Natural killer cell (primary cell): ENCODE results near the gene RIC3. TPM values are rescaled to one million over a fixed set of nuclear protein-coding genes. Genes with fewer than 3 reads are reported as not detected.

Experiments
- ATAC-seq, 3 donors: fragments of 150-1000 bp in 2 of 3; fragments of 200-7000 bp in 1 of 3; cut with Tn5 transposase; 1 replicate in 1 of 3; 2 replicates in 2 of 3; pipeline ENCODE4 v1.10.0; 2021; ENCODE audit warnings: mild to moderate bottlenecking in 2 of 3, moderate library complexity in 2 of 3
- DNase-seq, 2 donors: peaks; one replicate each; pipeline versions ENCODE4 v3.0.0 to v3.0.0-alpha.2; 2013 to 2021; ENCODE audit warnings: mixed read lengths in 1 of 2
- H3K27ac ChIP-seq: one replicate; pipeline ENCODE4 v1.5.1; 2013; ENCODE audit warnings: mild to moderate bottlenecking, low read length
- H3K27me3 ChIP-seq: one replicate; pipeline ENCODE4 v1.6.1; 2013; ENCODE audit warnings: low read length; ENCODE audit not compliant: control insufficient read depth, insufficient read depth
- H3K36me3 ChIP-seq: one replicate; pipeline ENCODE4 v1.6.1; 2013; ENCODE audit warnings: low read length; ENCODE audit not compliant: control insufficient read depth, insufficient read depth
- H3K4me1 ChIP-seq: one replicate; pipeline ENCODE4 v1.6.1; 2013; ENCODE audit warnings: low read length; ENCODE audit not compliant: control insufficient read depth, insufficient read depth
- H3K4me3 ChIP-seq: one replicate; pipeline ENCODE4 v1.5.1; 2013; ENCODE audit warnings: low read length
- H3K9me3 ChIP-seq: one replicate; pipeline ENCODE4 v1.6.1; 2013; ENCODE audit warnings: low read length; ENCODE audit not compliant: control insufficient read depth, insufficient read depth
- H3K27ac Mint-ChIP-seq, 2 donors: one replicate each; pipeline ENCODE4 v1.8.0; 2022; ENCODE audit warnings: mild to moderate bottlenecking in 2 of 2, mixed read lengths in 2 of 2, moderate library complexity in 1 of 2
- H3K27me3 Mint-ChIP-seq, 2 donors: one replicate each; pipeline ENCODE4 v1.8.0; 2022; ENCODE audit warnings: low read depth in 2 of 2, mixed read lengths in 2 of 2
- H3K36me3 Mint-ChIP-seq: one replicate; pipeline ENCODE4 v1.8.0; 2022; ENCODE audit warnings: mixed read lengths
- H3K4me1 Mint-ChIP-seq, 2 donors: one replicate each; pipeline ENCODE4 v1.8.0; 2022; ENCODE audit warnings: mixed read lengths in 2 of 2
- H3K4me3 Mint-ChIP-seq: one replicate; pipeline ENCODE4 v1.8.0; 2022; ENCODE audit warnings: mild to moderate bottlenecking, moderate library complexity, mixed read lengths
- H3K9me3 Mint-ChIP-seq, 2 donors: one replicate each; pipeline ENCODE4 v1.8.0; 2022; ENCODE audit warnings: mixed read lengths in 2 of 2
- CTCF ChIP-seq: fragments of 200-600 bp; IDR thresholded peaks from one replicate; pipeline ENCODE4 v1.8.0; 2022; ENCODE audit warnings: antibody characterized with exemption
- WGBS: methylation state at CpG from one replicate; pipeline ENCODE4 v1.1.7; 2013; ENCODE audit warnings: missing lambda C conversion rate; ENCODE audit not compliant: insufficient coverage; 5-methylcytosine and 5-hydroxymethylcytosine counted together
- intact Hi-C: fragments of 100-400 bp; cut with micrococcal nuclease; formaldehyde crosslinking; loops from one replicate; pipeline ENCODE4 v1.14.2; 2022
- total RNA-seq, 4 donors: library from RNA; stranded (reverse); fragments of 120-200 nt in 1 of 4; gene quantifications; one replicate each; pipeline versions ENCODE4 v1.2.3 to v1.2.4, GENCODE V29; 2013 to 2022

RIC3 gene
- total RNA-seq, 3 donors from 2014 or later (not counting 1 experiment from before 2014, with no cell fraction given) = 3.5 to 4.7 (median 3.6) TPM

GRCh38 chr11:8060801-8061554 lies 107.8 kb downstream of the RIC3 start:
- Mint-ChIP-seq H3K27ac (no peak overlapping the region), H3K4me1 (no peaks in the 10 kb centered on the region), H3K9me3 (no peaks in the 10 kb centered on the region), H3K4me3 (no peak overlapping the region), H3K27me3 (peaks cover 0 to 6% of the 10 kb centered on the region in 2 donors), H3K36me3 (no peaks in the 10 kb centered on the region)
- H3K27me3 ChIP-seq = no peaks in the 10 kb centered on the region
- intact Hi-C loops = no loop called here
- H3K36me3 ChIP-seq = no peaks in the 10 kb centered on the region
- no peak overlapping the region for H3K4me3 ChIP-seq
- no peak overlapping the region for H3K27ac ChIP-seq
- DNase-seq (no peak), ATAC-seq (no peak)
- 88% methylated on average over 12 of the region's 12 CpGs for whole genome bisulfite sequencing
- TF ChIP-seq CTCF = no peak
- no peaks in the 10 kb centered on the region for H3K4me1 ChIP-seq
- no peaks in the 10 kb centered on the region for H3K9me3 ChIP-seq

GRCh38 chr11:8060146-8060719 lies 108.6 kb downstream of the RIC3 start:
- no peaks in the 10 kb centered on the region for H3K9me3 Mint-ChIP-seq
- Histone ChIP-seq H3K36me3 (no peaks in the 10 kb centered on the region), H3K27me3 (no peaks in the 10 kb centered on the region), H3K27ac (no peak overlapping the region), H3K4me3 (no peak overlapping the region), H3K9me3 (no peaks in the 10 kb centered on the region), H3K4me1 (no peaks in the 10 kb centered on the region)
- H3K4me3 Mint-ChIP-seq = no peak overlapping the region
- peaks cover 0 to 6% of the 10 kb centered on the region in 2 donors for H3K27me3 Mint-ChIP-seq
- intact Hi-C loops = no loop called here
- 79% methylated on average over 3 of the region's 3 CpGs for WGBS
- TF ChIP-seq CTCF = no peak
- no peaks in the 10 kb centered on the region for H3K4me1 Mint-ChIP-seq
- H3K36me3 Mint-ChIP-seq = no peaks in the 10 kb centered on the region
- ATAC-seq (no peak), DNase-seq (no peak)
- H3K27ac Mint-ChIP-seq = no peak overlapping the region

GRCh38 chr11:8059571-8060011 lies 109.2 kb downstream of the RIC3 start:
- H3K27ac ChIP-seq = no peak overlapping the region
- 72% methylated on average over 10 of the region's 10 CpGs for WGBS
- H3K36me3 ChIP-seq = no peaks in the 10 kb centered on the region
- no peaks in the 10 kb centered on the region for H3K4me1 Mint-ChIP-seq
- intact Hi-C loops = no loop called here
- no peaks in the 10 kb centered on the region for H3K9me3 ChIP-seq
- DNase-seq = no peak
- no peaks in the 10 kb centered on the region for H3K27me3 ChIP-seq
- no peak overlapping the region for H3K27ac Mint-ChIP-seq
- no peak for ATAC-seq
- H3K27me3 Mint-ChIP-seq = peaks cover 0 to 6% of the 10 kb centered on the region in 2 donors
- H3K4me1 ChIP-seq = no peaks in the 10 kb centered on the region
- H3K36me3 Mint-ChIP-seq = no peaks in the 10 kb centered on the region
- no peak overlapping the region for H3K4me3 ChIP-seq
- H3K4me3 Mint-ChIP-seq = no peak overlapping the region
- H3K9me3 Mint-ChIP-seq = no peaks in the 10 kb centered on the region
- no peak for TF ChIP-seq CTCF
